ENCODE results near the gene RAD21L1. TPM values are rescaled to one million over a fixed set of nuclear protein-coding genes. Genes with fewer than 3 reads are reported as not detected.

Gene RAD21L1
- total RNA-seq, 1 donor from 2014 or later, result not detected

- no peak for DNase-seq (ENCODE audit: low read depth in 2 of 2)
These were observed 68.0 kb downstream of the RAD21L1 start for GRCh38 chr20:1293641-1294379.

- no peak for DNase-seq (ENCODE audit: low read depth in 2 of 2)
These were observed 68.7 kb downstream of the RAD21L1 start for GRCh38 chr20:1294497-1294896.

- DNase-seq (ENCODE audit: low read depth in 2 of 2), result no peak
These were observed 69.6 kb downstream of the RAD21L1 start for GRCh38 chr20:1295276-1295930.

GRCh38 chr20:1296117-1296610, 70.3 kb downstream of the RAD21L1 start:
- no peak for DNase-seq (ENCODE audit: low read depth in 2 of 2)

GRCh38 chr20:1296922-1297321, 71.1 kb downstream of the RAD21L1 start:
- DNase-seq (ENCODE audit: low read depth in 2 of 2), result no peak

- no peak for DNase-seq (ENCODE audit: low read depth in 2 of 2)
These were observed 71.6 kb downstream of the RAD21L1 start for GRCh38 chr20:1297486-1297885.

- DNase-seq (ENCODE audit: low read depth in 2 of 2), result no peak
These were observed 72.3 kb downstream of the RAD21L1 start for GRCh38 chr20:1298166-1298565.

DNA sequence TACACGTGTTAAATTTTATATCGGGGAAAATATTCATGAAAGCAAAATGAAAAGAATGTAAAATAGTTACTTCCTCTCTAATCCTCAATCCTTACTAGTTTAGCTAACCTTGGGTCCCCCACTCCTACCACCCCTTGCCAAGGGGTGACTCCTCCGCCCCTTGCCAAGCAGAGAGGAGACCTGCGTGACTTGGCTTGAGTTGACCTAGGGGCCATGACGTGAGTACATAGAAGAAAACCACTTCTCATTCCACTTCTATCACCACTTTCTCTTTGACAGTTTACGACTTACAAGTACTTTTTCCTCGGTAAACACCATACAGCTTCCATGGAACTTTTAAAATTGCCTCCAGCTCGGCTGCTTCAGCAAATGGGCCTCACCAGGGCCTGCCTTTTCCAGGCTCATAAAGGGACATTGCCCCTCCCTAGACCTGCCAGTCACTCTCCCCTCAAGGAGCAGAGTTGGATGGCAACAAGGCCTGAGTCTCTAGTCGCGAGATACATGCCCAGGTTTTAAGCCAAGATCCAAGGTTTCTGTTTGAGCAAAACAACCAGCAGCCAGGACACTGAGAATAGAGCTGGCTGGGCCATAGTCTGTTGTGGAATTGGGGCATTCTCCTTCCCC, 73.2 kb downstream of the RAD21L1 start:
- no peak for DNase-seq (ENCODE audit: low read depth in 2 of 2)

GRCh38 chr20:1299522-1299921, 73.7 kb downstream of the RAD21L1 start:
- no peak for DNase-seq (ENCODE audit: low read depth in 2 of 2)

GRCh38 chr20:1300083-1300840, 74.4 kb downstream of the RAD21L1 start:
- DNase-seq (ENCODE audit: low read depth in 2 of 2), result no peak

- peak in 1 of 2 donors; percentile 53 for DNase-seq (ENCODE audit: low read depth in 2 of 2)
These were observed 75.2 kb downstream of the RAD21L1 start for GRCh38 chr20:1301031-1301529.

- no peak for DNase-seq (ENCODE audit: low read depth in 2 of 2)
These were observed 77.1 kb downstream of the RAD21L1 start for GRCh38 chr20:1302685-1303541.

GRCh38 chr20:1304710-1305515, 79.1 kb downstream of the RAD21L1 start:
- DNase-seq (ENCODE audit: low read depth in 2 of 2), result no peak

Other genes with a start within 250 kb of the RAD21L1 start
- gene RSPO4, start 223.7 kb upstream of the RAD21L1 start, total RNA-seq, result not detected in 2 replicates
- 28.4 and 34.5 TPM in 2 replicates for gene PSMF1, start 107.4 kb upstream of the RAD21L1 start, total RNA-seq
- 0.26 and 0.76 TPM in 2 replicates for gene TMEM74B, start 41.1 kb upstream of the RAD21L1 start, total RNA-seq
- under 0.01 TPM in 2 replicates for gene C20orf202, start 22.6 kb upstream of the RAD21L1 start, total RNA-seq
- gene SNPH, start 40.2 kb downstream of the RAD21L1 start, total RNA-seq, result 1.8 and 2.4 TPM in 2 replicates
- 4.0 and 4.3 TPM in 2 replicates for gene SDCBP2, start 103.1 kb downstream of the RAD21L1 start, total RNA-seq
- gene FKBP1A, start 167.0 kb downstream of the RAD21L1 start, total RNA-seq, result 276 and 393 TPM in 2 replicates
- 19.1 and 25.3 TPM in 2 replicates for gene NSFL1C, start 240.8 kb downstream of the RAD21L1 start, total RNA-seq

Data from dermis microvascular lymphatic vessel endothelial cell (primary cell).